SJCRH30 (cell line): ENCODE results near the gene TLE4. TPM values are rescaled to one million over a fixed set of nuclear protein-coding genes. Genes with fewer than 3 reads are reported as not detected.
"Not testable (repeated sequence)": the region's sequence is repeated elsewhere in the genome, so short reads cannot be mapped to it uniquely, and the experiment has no call there.

Experiments
- DNase-seq, 2 experiments: peaks; one replicate each; pipeline ENCODE4 v3.0.0-alpha.2; 2015 to 2020
- H3K27ac ChIP-seq: fragments of 250-450 bp; sonication (Bioruptor Pico); 2 replicates; pipeline ENCODE4 v1.5.1; 2020; ENCODE audit warnings: mild to moderate bottlenecking, moderate library complexity
- H3K27me3 ChIP-seq: fragments of 250-450 bp; sonication (Bioruptor Pico); 2 replicates; pipeline ENCODE4 v1.5.1; 2020; ENCODE audit warnings: mild to moderate bottlenecking, moderate library complexity
- H3K36me3 ChIP-seq: fragments of 250-450 bp; sonication (Bioruptor Pico); 2 replicates; pipeline ENCODE4 v1.5.1; 2020; ENCODE audit warnings: mild to moderate bottlenecking, moderate library complexity
- H3K4me1 ChIP-seq: fragments of 250-450 bp; sonication (Bioruptor Pico); 2 replicates; pipeline ENCODE4 v1.5.1; 2020; ENCODE audit warnings: mild to moderate bottlenecking, moderate library complexity
- H3K4me3 ChIP-seq: fragments of 250-450 bp; sonication (Bioruptor Pico); 2 replicates; pipeline ENCODE4 v1.5.1; 2020; ENCODE audit warnings: mild to moderate bottlenecking, moderate library complexity
- H3K9me3 ChIP-seq: fragments of 250-450 bp; sonication (Bioruptor Pico); replicated peaks from 2 replicates; pipeline ENCODE4 v1.5.1; 2020; ENCODE audit warnings: mild to moderate bottlenecking, moderate library complexity
- total RNA-seq: library from RNA; depleted of rRNA; stranded (reverse); fragments of >200 nt; shearing (Covaris generic); gene quantifications from 2 replicates; pipeline ENCODE4 v1.2.3, GENCODE V29; 2014

The TLE4 gene
- total RNA-seq, 1 experiment from 2014 or later: 103 TPM

- H3K36me3 ChIP-seq: peaks cover 38% of the 10 kb centered on the region
- 0 out of 2 replicates have a peak, but pooled peaks cover 13% of the 10 kb centered on the region for H3K9me3 ChIP-seq
- DNase-seq, H3K27ac ChIP-seq, H3K27me3 ChIP-seq, H3K4me3 ChIP-seq: not testable (repeated sequence)
- peaks cover 21% of the 10 kb centered on the region for H3K4me1 ChIP-seq
These were observed 34.8 kb downstream of the TLE4 start for GRCh38 chr9:79606529-79606928.

GRCh38 chr9:79609468-79610018, 37.8 kb downstream of the TLE4 start:
- Histone ChIP-seq H3K4me3 (no peak overlapping the region; the same call in 1 of the 2 replicates), H3K9me3 (0 out of 2 replicates have a peak, but pooled peaks cover 4% of the 10 kb centered on the region), H3K27me3 (no peaks in the 10 kb centered on the region), H3K36me3 (peaks cover 16% of the 10 kb centered on the region; the same call in 1 of the 2 replicates), H3K27ac (peak overlapping the region; percentile 91), H3K4me1 (peaks cover 45% of the 10 kb centered on the region)
- no peak for DNase-seq

GRCh38 chr9:79610019-79610631, 38.4 kb downstream of the TLE4 start:
- Histone ChIP-seq H3K27ac (peak overlapping the region; percentile 91), H3K27me3 (no peaks in the 10 kb centered on the region), H3K4me1 (peaks cover 45% of the 10 kb centered on the region), H3K36me3 (peaks cover 10% of the 10 kb centered on the region; the same call in 1 of the 2 replicates), H3K4me3 (peak overlapping the region; percentile 29), H3K9me3 (0 out of 2 replicates have a peak, but pooled peaks cover 4% of the 10 kb centered on the region)
- DNase-seq: peak; percentile 35 to 70

GRCh38 chr9:79610791-79611614, 39.2 kb downstream of the TLE4 start:
- Histone ChIP-seq H3K4me1 (peaks cover 45% of the 10 kb centered on the region), H3K27me3 (no peaks in the 10 kb centered on the region), H3K27ac (peak overlapping the region; percentile 91), H3K36me3 (0 out of 2 replicates have a peak, but pooled peaks cover 12% of the 10 kb centered on the region), H3K4me3 (peak overlapping the region; percentile 29), H3K9me3 (0 out of 2 replicates have a peak, but pooled peaks cover 4% of the 10 kb centered on the region)
- peak; percentile 91 to 97 for DNase-seq

GRCh38 chr9:79613145-79613544, 41.4 kb downstream of the TLE4 start:
- Histone ChIP-seq H3K27ac (no peak overlapping the region), H3K9me3 (no peaks in the 10 kb centered on the region), H3K4me1 (peaks cover 45% of the 10 kb centered on the region), H3K4me3 (no peak overlapping the region), H3K36me3 (0 out of 2 replicates have a peak, but pooled peaks cover 18% of the 10 kb centered on the region), H3K27me3 (no peaks in the 10 kb centered on the region)
- DNase-seq: no peak

GRCh38 chr9:79615038-79615437, 43.3 kb downstream of the TLE4 start:
- peaks cover 36% of the 10 kb centered on the region for H3K4me1 ChIP-seq
- no peak overlapping the region for H3K27ac ChIP-seq
- H3K9me3 ChIP-seq: no peaks in the 10 kb centered on the region
- H3K27me3 ChIP-seq: no peaks in the 10 kb centered on the region
- peaks cover 21% of the 10 kb centered on the region; the same call in 1 of the 2 replicates for H3K36me3 ChIP-seq
- no peak for DNase-seq
- no peak overlapping the region for H3K4me3 ChIP-seq

- peaks cover 28% of the 10 kb centered on the region for H3K4me1 ChIP-seq
- no peaks in the 10 kb centered on the region for H3K27me3 ChIP-seq
- peaks cover 21% of the 10 kb centered on the region; the same call in 1 of the 2 replicates for H3K36me3 ChIP-seq
- no peak overlapping the region for H3K27ac ChIP-seq
- H3K4me3 ChIP-seq: no peak overlapping the region
- no peaks in the 10 kb centered on the region for H3K9me3 ChIP-seq
- no peak for DNase-seq
These were observed 44.2 kb downstream of the TLE4 start for GRCh38 chr9:79616013-79616412.

- no peak overlapping the region for H3K27ac ChIP-seq
- H3K27me3 ChIP-seq: no peaks in the 10 kb centered on the region
- no peaks in the 10 kb centered on the region for H3K9me3 ChIP-seq
- no peak overlapping the region for H3K4me3 ChIP-seq
- peaks cover 20% of the 10 kb centered on the region for H3K4me1 ChIP-seq
- H3K36me3 ChIP-seq: peaks cover 21% of the 10 kb centered on the region; the same call in 1 of the 2 replicates
- DNase-seq: no peak
These were observed 45.2 kb downstream of the TLE4 start for GRCh38 chr9:79616971-79617370.

- H3K4me3 ChIP-seq: no peak overlapping the region
- H3K27ac ChIP-seq: no peak overlapping the region
- DNase-seq: no peak
- H3K4me1 ChIP-seq: peaks cover 16% of the 10 kb centered on the region
- no peaks in the 10 kb centered on the region for H3K27me3 ChIP-seq
- no peaks in the 10 kb centered on the region for H3K9me3 ChIP-seq
- H3K36me3 ChIP-seq: peaks cover 21% of the 10 kb centered on the region; the same call in 1 of the 2 replicates
These were observed 45.6 kb downstream of the TLE4 start for GRCh38 chr9:79617395-79617794.

GRCh38 chr9:79619930-79620329, 48.2 kb downstream of the TLE4 start:
- H3K4me1 ChIP-seq: no peaks in the 10 kb centered on the region
- H3K4me3 ChIP-seq: no peak overlapping the region
- H3K27ac ChIP-seq: no peak overlapping the region
- H3K27me3 ChIP-seq: no peaks in the 10 kb centered on the region
- H3K36me3 ChIP-seq: peaks cover 22% of the 10 kb centered on the region; the same call in 1 of the 2 replicates
- no peak for DNase-seq
- no peaks in the 10 kb centered on the region for H3K9me3 ChIP-seq

GRCh38 chr9:79621916-79622575, 50.3 kb downstream of the TLE4 start:
- H3K4me1 ChIP-seq: no peaks in the 10 kb centered on the region
- H3K4me3 ChIP-seq: no peak overlapping the region
- H3K9me3 ChIP-seq: no peaks in the 10 kb centered on the region
- peaks cover 11% of the 10 kb centered on the region; the same call in 1 of the 2 replicates for H3K36me3 ChIP-seq
- DNase-seq: no peak
- no peak overlapping the region for H3K27ac ChIP-seq
- H3K27me3 ChIP-seq: no peaks in the 10 kb centered on the region

- no peak overlapping the region for H3K4me3 ChIP-seq
- H3K36me3 ChIP-seq: peaks cover 10% of the 10 kb centered on the region; the same call in 1 of the 2 replicates
- no peaks in the 10 kb centered on the region for H3K27me3 ChIP-seq
- H3K4me1 ChIP-seq: no peaks in the 10 kb centered on the region
- no peaks in the 10 kb centered on the region for H3K9me3 ChIP-seq
- H3K27ac ChIP-seq: no peak overlapping the region
- DNase-seq: peak; percentile 28 to 53
These were observed 52.3 kb downstream of the TLE4 start for GRCh38 chr9:79623799-79624721.

GRCh38 chr9:79629721-79630120, 58.0 kb downstream of the TLE4 start:
- peaks cover 12% of the 10 kb centered on the region for H3K36me3 ChIP-seq
- no peak for DNase-seq
- no peaks in the 10 kb centered on the region for H3K27me3 ChIP-seq
- no peak overlapping the region for H3K27ac ChIP-seq
- no peaks in the 10 kb centered on the region for H3K9me3 ChIP-seq
- H3K4me1 ChIP-seq: no peaks in the 10 kb centered on the region
- no peak overlapping the region for H3K4me3 ChIP-seq
